Fibroblast of lung (primary cell): Measurements from ENCODE around the gene CLASP1.

Experiments
- EZH2 ChIP-seq: IDR thresholded peaks from 2 replicates; pipeline ENCODE4 v1.5.1; 2012; ENCODE audit warnings: low read length, control low read depth, mild to moderate bottlenecking; ENCODE audit errors: missing control alignments
- TF ChIP-seq, protein P1 (sequence below), 2 donors: IDR thresholded peaks in 1 of 2; conservative IDR thresholded peaks in 1 of 2; 1 replicate in 1 of 2; 2 replicates in 1 of 2; pipeline ENCODE4 v1.5.1; 2011 to 2012; ENCODE audit warnings: low read length in 2 of 2, control low read depth in 1 of 2, inconsistent platforms in 1 of 2, low read depth in 1 of 2, mild to moderate bottlenecking in 1 of 2

DNA sequence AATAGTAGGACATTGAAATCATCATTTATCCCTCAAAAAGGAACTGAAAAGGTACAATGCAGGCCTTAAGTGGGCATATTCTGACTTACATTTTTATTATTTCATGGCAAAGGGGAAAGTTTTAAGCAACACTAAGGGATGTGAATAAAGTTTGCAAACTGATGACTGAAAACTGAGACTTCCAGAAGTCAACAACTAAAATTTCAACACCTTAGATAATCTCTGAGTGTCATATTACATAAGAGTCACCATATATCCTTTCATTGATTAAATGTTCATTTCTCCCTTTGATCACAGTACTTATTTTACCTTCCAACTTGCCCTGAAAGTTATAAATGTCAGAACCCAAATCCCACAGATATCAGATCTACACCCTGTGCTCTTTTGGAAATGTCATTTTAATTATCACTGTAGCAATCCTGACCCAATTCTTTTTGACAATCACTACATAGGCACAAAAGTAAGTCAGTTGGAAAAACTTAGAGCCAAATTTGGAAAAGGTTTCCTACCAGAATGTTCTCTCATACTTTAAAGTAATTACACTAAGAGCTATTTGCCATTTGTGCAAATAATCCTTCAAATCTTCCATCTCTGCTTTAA is 163.0 kb downstream of the CLASP1 start:
- TF ChIP-seq, protein P1, sequence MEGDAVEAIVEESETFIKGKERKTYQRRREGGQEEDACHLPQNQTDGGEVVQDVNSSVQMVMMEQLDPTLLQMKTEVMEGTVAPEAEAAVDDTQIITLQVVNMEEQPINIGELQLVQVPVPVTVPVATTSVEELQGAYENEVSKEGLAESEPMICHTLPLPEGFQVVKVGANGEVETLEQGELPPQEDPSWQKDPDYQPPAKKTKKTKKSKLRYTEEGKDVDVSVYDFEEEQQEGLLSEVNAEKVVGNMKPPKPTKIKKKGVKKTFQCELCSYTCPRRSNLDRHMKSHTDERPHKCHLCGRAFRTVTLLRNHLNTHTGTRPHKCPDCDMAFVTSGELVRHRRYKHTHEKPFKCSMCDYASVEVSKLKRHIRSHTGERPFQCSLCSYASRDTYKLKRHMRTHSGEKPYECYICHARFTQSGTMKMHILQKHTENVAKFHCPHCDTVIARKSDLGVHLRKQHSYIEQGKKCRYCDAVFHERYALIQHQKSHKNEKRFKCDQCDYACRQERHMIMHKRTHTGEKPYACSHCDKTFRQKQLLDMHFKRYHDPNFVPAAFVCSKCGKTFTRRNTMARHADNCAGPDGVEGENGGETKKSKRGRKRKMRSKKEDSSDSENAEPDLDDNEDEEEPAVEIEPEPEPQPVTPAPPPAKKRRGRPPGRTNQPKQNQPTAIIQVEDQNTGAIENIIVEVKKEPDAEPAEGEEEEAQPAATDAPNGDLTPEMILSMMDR (conservative IDR thresholded peaks at IDR 0.05 in 1 of 2, IDR thresholded peaks at IDR 0.05 in 1 of 2; ENCODE audit: low read depth in 1 of 2, low read length in 2 of 2): no peak
- TF ChIP-seq EZH2: no peak
